Measurements from ENCODE around the gene ANKRD44. TPM values are rescaled to one million over a fixed set of nuclear protein-coding genes. Genes with fewer than 3 reads are reported as not detected.

Gene ANKRD44
- total and polyA plus RNA-seq, 2 of the 8 experiments (the other 6 are each of a cell fraction or from before 2014, with no cell fraction given): 1.2 to 1.3 TPM

- H3K27me3 ChIP-seq (replicated peaks in 1 of 4; ENCODE audit: control insufficient read depth in 3 of 4, extremely low read depth in 1 of 4, insufficient read depth in 3 of 4, low read length in 3 of 4): no peaks in the 10 kb centered on the region
- no peak overlapping the region for H3K4ac ChIP-seq (replicated peaks; ENCODE audit: insufficient read length, low read depth, low read length)
- no peak overlapping the region for H3K18ac ChIP-seq (ENCODE audit: extremely low read depth, low read length)
- no peaks in the 10 kb centered on the region; a peak in 1 of 7 replicates for H3K4me1 ChIP-seq (replicated peaks in 1 of 4; ENCODE audit: control insufficient read depth in 3 of 4, insufficient read depth in 4 of 4, low read length in 3 of 4)
- no peak overlapping the region for H3K14ac ChIP-seq (ENCODE audit: insufficient read length)
- H2BK120ac ChIP-seq (replicated peaks; ENCODE audit: low read depth, low read length): no peak overlapping the region
- no peak overlapping the region for H2BK15ac ChIP-seq (ENCODE audit: low read length)
- ChIA-PET CTCF (ENCODE audit: partially characterized antibody) (interaction anchor here (0.6 to 3.4 kb wide), 22 partner anchors 10 to 310 kb away, joined by 3 to 26 read pairs (median 4); no protein-coding TSS in a partner anchor), POLR2A (ENCODE audit: partially characterized antibody) (no interaction called here)
- H3K23ac ChIP-seq (ENCODE audit: insufficient read length): no peak overlapping the region
- H3K4me2 ChIP-seq (ENCODE audit: insufficient read depth in 1 of 2, low read depth in 2 of 2, low read length in 2 of 2): no peak overlapping the region
- H3K79me1 ChIP-seq (ENCODE audit: low read depth, low read length): no peaks in the 10 kb centered on the region
- H3K9me3 ChIP-seq (ENCODE audit: insufficient read depth in 2 of 2, low read depth in 1 of 2, low read length in 1 of 2): no peaks in the 10 kb centered on the region
- no peak for TF ChIP-seq ATF2 (IDR thresholded peaks at IDR 0.05; ENCODE audit: low read length)
- TF ChIP-seq USF2 (IDR thresholded peaks at IDR 0.05; ENCODE audit: low read length): no peak
- TF ChIP-seq KDM4A (IDR thresholded peaks at IDR 0.05; ENCODE audit: low read depth, low read length, severe bottlenecking): no peak
- TF ChIP-seq PHF8 (conservative IDR thresholded peaks at IDR 0.05; ENCODE audit: low read depth, low read length): no peak
- no peak for TF ChIP-seq RAD21 (IDR thresholded peaks at IDR 0.05 in 1 of 2, conservative IDR thresholded peaks at IDR 0.05 in 1 of 2; ENCODE audit: low read depth in 2 of 2, low read length in 2 of 2)
- no peak for TF ChIP-seq SIN3A (conservative IDR thresholded peaks at IDR 0.05 in 1 of 2, IDR thresholded peaks at IDR 0.05 in 1 of 2; ENCODE audit: low read depth in 1 of 2, low read length in 2 of 2)
- TF ChIP-seq ATF3 (IDR thresholded peaks at IDR 0.05; ENCODE audit: insufficient read depth, low read depth, low read length): no peak
- TF ChIP-seq SAP30 (IDR thresholded peaks at IDR 0.05; ENCODE audit: insufficient read depth, insufficient replicate concordance, low read length): no peak
- H2AK5ac ChIP-seq (ENCODE audit: low read depth, low read length): no peak overlapping the region
- no peak overlapping the region for H3K56ac ChIP-seq (replicated peaks; ENCODE audit: insufficient read length, low read depth, low read length)
- H4K20me1 ChIP-seq (replicated peaks in 1 of 2; ENCODE audit: control insufficient read depth in 1 of 2, insufficient read depth in 2 of 2, low read length in 2 of 2): no peaks in the 10 kb centered on the region
- no peak overlapping the region for H4K91ac ChIP-seq (replicated peaks; ENCODE audit: insufficient read length, low read length)
- DNase-seq (ENCODE audit: low read depth in 1 of 2, low spot score in 2 of 2) (no peak), FAIRE-seq (no peak)
- H2BK20ac ChIP-seq (ENCODE audit: low read length): no peak overlapping the region
- no peak overlapping the region for H3K9ac ChIP-seq (replicated peaks in 1 of 4; ENCODE audit: extremely low read depth in 1 of 4, low read depth in 3 of 4, low read length in 3 of 4)
- no peaks in the 10 kb centered on the region; the same call in 1 of the 2 replicates for H3K23me2 ChIP-seq (ENCODE audit: low read depth, low read length)
- H2BK5ac ChIP-seq (ENCODE audit: low read depth, low read length): no peak overlapping the region
- H3K79me2 ChIP-seq (ENCODE audit: control insufficient read depth in 1 of 2, insufficient read depth in 2 of 2, low read length in 2 of 2): no peaks in the 10 kb centered on the region
- no peak overlapping the region for H2AFZ ChIP-seq (ENCODE audit: low read length)
- H3K27ac ChIP-seq (ENCODE audit: low read depth, low read length): no peak overlapping the region
- no peaks in the 10 kb centered on the region for H3K36me3 ChIP-seq (ENCODE audit: control insufficient read depth in 2 of 4, insufficient read depth in 4 of 4, low read length in 3 of 4)
- H2BK12ac ChIP-seq (ENCODE audit: low read depth, low read length): no peak overlapping the region
- no peak overlapping the region for H3K4me3 ChIP-seq (ENCODE audit: extremely low read depth in 1 of 4, insufficient read depth in 2 of 4, low read depth in 3 of 4, low read length in 4 of 4)
- WGBS, 2 experiments (ENCODE audit: extremely low coverage in 1 of 2, insufficient coverage in 1 of 2, insufficient read length in 1 of 2, insufficient replicate concordance in 2 of 2, low coverage in 1 of 2, low lambda C conversion rate in 2 of 2, missing lambda C conversion rate in 1 of 2): 0% methylated on average over 1 of the region's 1 CpG; no CpG with 5 or more reads in 1 of the 2 experiments
- no peak overlapping the region for H4K8ac ChIP-seq (ENCODE audit: extremely low read depth, insufficient read depth, low read length)
- H4K5ac ChIP-seq (ENCODE audit: insufficient read length, low read depth, low read length): no peak overlapping the region
These were observed 233.9 kb downstream of the ANKRD44 start for GRCh38 chr2:197076652-197077051.

Measured in H1 (cell line).